Measurements from ENCODE around the gene DIP2C.

- TF ChIP-seq CTCF (IDR thresholded peaks at IDR 0.05), result no peak
- TF ChIP-seq POLR2AphosphoS5 (IDR thresholded peaks at IDR 0.05), result no peak
- TF ChIP-seq POLR2A (IDR thresholded peaks at IDR 0.05), result no peak
These were observed 326.3 kb downstream of the DIP2C start for GRCh38 chr10:363152-363551.

Data from prostate gland (tissue), 2 donors.